Tibial artery (tissue), 4 donors: ENCODE measurements around the gene LRRC18.

Source experiments
- DNase-seq, 2 donors: peaks; one replicate each; pipeline ENCODE4 v3.0.0-alpha.2; 2019
- H3K27ac ChIP-seq, 2 donors: fragments of 200-600 bp; sonication (generic) in 1 of 2; 1 replicate in 1 of 2; 2 replicates in 1 of 2; pipeline ENCODE4 v1.5.1; 2018 to 2019; ENCODE audit warnings: mild to moderate bottlenecking in 1 of 2
- H3K27me3 ChIP-seq, 2 donors: fragments of 200-600 bp; sonication (generic) in 1 of 2; one replicate each; pipeline versions ENCODE4 v1.5.1 to v1.6.0; 2016 to 2019
- H3K36me3 ChIP-seq, 3 donors: fragments of 200-600 bp; sonication (generic) in 2 of 3; one replicate each; pipeline ENCODE4 v1.5.1; 2016 to 2019; ENCODE audit warnings: mild to moderate bottlenecking in 2 of 3
- H3K4me1 ChIP-seq, 4 donors: fragments of 200-600 bp; sonication (generic) in 2 of 4; 1 replicate in 3 of 4; 2 replicates in 1 of 4; pipeline ENCODE4 v1.5.1; 2016 to 2019
- H3K4me3 ChIP-seq, 2 donors: fragments of 200-600 bp; sonication (generic) in 1 of 2; 1 replicate in 1 of 2; 2 replicates in 1 of 2; pipeline ENCODE4 v1.5.1; 2018 to 2019; ENCODE audit warnings: mild to moderate bottlenecking in 2 of 2
- H3K9me3 ChIP-seq, 3 donors: fragments of 200-600 bp; sonication (generic) in 1 of 3; one replicate each; pipeline ENCODE4 v1.5.1; 2016 to 2019
- CTCF ChIP-seq, 2 experiments: fragments of 200-600 bp in 1 of 2; fragments of 450-650 bp in 1 of 2; IDR thresholded peaks; one replicate each; pipeline ENCODE4 v1.5.1; 2017 to 2019; ENCODE audit warnings: antibody characterized with exemption in 2 of 2, mild to moderate bottlenecking in 1 of 2, moderate library complexity in 1 of 2
- intact Hi-C: fragments of 100-400 bp; cut with DNase I; formaldehyde crosslinking; loops from one replicate; pipeline ENCODE4 v1.15.0; 2023; ENCODE audit warnings: low total_unique reads

LRRC18 gene

GRCh38 chr10:48872234-48872633 lies 67.4 kb downstream of the LRRC18 start:
- intact Hi-C loops: no loop called here

More at GRCh38 chr10:48872234-48872633, 67.4 kb downstream of the LRRC18 start:
- no peak for DNase-seq
- Histone ChIP-seq H3K27me3 (no peaks in the 10 kb centered on the region), H3K36me3 (no peaks in the 10 kb centered on the region), H3K9me3 (no peaks in the 10 kb centered on the region), H3K4me3 (no peak overlapping the region), H3K27ac (no peak overlapping the region), H3K4me1 (no peaks in the 10 kb centered on the region)
- no peak for TF ChIP-seq CTCF (IDR thresholded peaks at IDR 0.05)
